ACC112 (cell line): ENCODE measurements around the gene RPL28.

Experiments
- H2AFZ ChIP-seq: fragments of 200-600 bp; sonication (generic); one replicate; pipeline ENCODE4 v1.6.0; 2017; ENCODE audit warnings: antibody characterized with exemption, low read length; ENCODE audit not compliant: unreplicated experiment
- H3K27ac ChIP-seq: fragments of 200-600 bp; sonication (generic); 2 replicates; pipeline ENCODE4 v1.5.1; 2014; ENCODE audit warnings: low read depth, mild to moderate bottlenecking, antibody characterized with exemption, low read length, moderate library complexity
- H3K27me3 ChIP-seq: fragments of 200-600 bp; sonication (generic); 2 replicates; pipeline ENCODE4 v1.6.1; 2014; ENCODE audit warnings: mild to moderate bottlenecking, antibody characterized with exemption, low read length, moderate library complexity, mixed read lengths; ENCODE audit not compliant: insufficient read depth
- H3K36me3 ChIP-seq: fragments of 200-600 bp; sonication (generic); 2 replicates; pipeline ENCODE4 v1.6.1; 2016; ENCODE audit warnings: mild to moderate bottlenecking, antibody characterized with exemption, low read length, moderate library complexity, mixed read lengths; ENCODE audit not compliant: insufficient read depth
- H3K4me1 ChIP-seq: fragments of 200-600 bp; sonication (generic); one replicate; pipeline ENCODE4 v1.6.1; 2016; ENCODE audit warnings: low read length, mixed read lengths; ENCODE audit not compliant: insufficient read depth, unreplicated experiment, control insufficient read depth
- H3K4me3 ChIP-seq: fragments of 200-600 bp; sonication (generic); 2 replicates; pipeline ENCODE4 v1.5.1; 2014; ENCODE audit warnings: mild to moderate bottlenecking, low read depth, low read length
- H3K79me2 ChIP-seq: fragments of 200-600 bp; sonication (generic); one replicate; pipeline ENCODE4 v1.6.0; 2016; ENCODE audit warnings: low read length; ENCODE audit not compliant: control insufficient read depth, unreplicated experiment, insufficient read depth

RPL28 gene

DNA sequence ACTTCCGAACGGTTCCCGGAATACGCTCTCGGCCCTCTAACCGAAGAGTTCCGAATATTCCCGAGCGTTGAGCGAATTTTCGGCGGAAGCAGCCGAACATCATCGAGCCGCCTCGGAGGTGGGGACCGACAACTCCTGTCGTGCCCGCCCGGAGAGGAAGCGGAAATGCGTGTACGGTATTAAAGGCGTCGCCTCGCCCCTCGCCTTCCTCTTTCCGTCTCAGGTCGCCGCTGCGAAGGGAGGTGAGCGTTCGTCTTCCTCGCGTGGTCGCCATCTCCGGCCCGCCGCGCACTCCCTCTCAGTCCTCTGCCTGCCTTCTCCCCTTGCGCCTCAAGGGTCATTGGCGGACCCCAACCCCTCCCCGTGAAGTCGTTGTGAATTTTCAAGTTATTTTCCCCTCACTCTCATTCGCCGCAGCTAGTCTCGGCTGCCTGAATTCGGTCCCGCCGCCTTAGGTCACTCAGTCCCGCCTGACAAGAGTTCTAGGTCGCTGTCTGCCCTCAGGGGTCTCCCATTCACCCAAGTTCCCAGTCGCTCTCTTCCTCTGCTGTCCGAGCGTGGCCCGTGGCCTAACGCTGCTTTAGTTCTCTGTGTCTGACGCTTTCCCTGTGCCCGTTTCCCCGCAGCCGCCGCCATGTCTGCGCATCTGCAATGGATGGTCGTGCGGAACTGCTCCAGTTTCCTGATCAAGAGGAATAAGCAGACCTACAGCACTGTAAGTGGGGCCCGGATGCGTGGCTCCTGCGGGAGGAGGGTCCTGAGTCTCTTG, at the start of gene RPL28:
TSS of gene RPL28 (plus strand) at position 209 of the 769 bp plus-strand sequence. CDS start at position 635, 426 bp downstream.
- Histone ChIP-seq H3K27me3 (no peaks in the 10 kb centered on the region), H3K79me2 (peaks cover 42% of the 10 kb centered on the region), H3K4me3 (peak within 1 kb of the TSS; percentile 84), H3K27ac (peak within 1 kb of the TSS; percentile 82), H3K36me3 (peaks cover 24% of the 10 kb centered on the region; the same call in 1 of the 2 replicates), H3K4me1 (peaks cover 14% of the 10 kb centered on the region), H2AFZ (no peak within 1 kb of the TSS)

GRCh38 chr19:55336101-55336500, 49.6 kb upstream of the RPL28 start:
- H2AFZ ChIP-seq = no peak overlapping the region
- no peaks in the 10 kb centered on the region for H3K27me3 ChIP-seq
- H3K4me3 ChIP-seq = no peak overlapping the region
- H3K27ac ChIP-seq = no peak overlapping the region
- H3K4me1 ChIP-seq = peaks cover 3% of the 10 kb centered on the region
- no peaks in the 10 kb centered on the region for H3K79me2 ChIP-seq
- no peaks in the 10 kb centered on the region for H3K36me3 ChIP-seq

DNA sequence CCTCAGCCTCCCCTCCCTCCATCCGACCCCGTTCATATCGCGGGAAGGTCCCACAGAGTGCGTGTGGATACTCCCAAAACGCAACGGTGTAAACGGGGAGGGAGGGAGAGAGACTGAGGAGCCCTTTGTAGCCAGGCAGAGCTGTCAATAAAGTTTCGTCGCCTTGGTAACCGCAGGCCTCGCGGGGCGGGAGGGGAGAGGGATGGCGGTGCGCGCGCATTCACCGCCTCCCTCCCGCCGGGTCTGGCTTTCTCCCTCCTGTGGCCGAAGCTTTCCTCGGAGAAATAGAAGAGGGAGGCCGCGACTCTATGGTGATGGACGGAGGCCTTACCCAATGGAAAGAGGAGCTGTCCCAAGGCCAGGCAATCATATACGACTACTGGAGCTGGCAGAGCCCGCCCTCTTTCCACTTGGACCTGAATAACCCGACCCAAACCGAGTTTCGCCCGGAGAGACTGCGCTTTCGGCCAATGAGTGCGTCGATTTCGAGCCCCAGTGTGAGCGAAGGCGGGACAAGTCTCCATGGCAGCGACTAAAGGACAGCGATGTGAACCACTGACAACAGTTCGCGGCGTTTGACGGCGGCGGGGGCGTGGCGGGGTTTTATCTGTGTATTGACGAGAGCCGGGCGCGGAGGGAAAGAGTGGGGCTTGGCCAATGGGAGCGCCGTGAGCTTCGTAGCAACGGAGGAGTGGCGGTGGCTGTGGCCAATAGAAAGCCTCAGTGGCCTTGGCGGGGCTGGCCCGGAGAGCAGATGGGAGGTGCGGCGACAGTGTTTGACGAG, 46.4 kb upstream of the RPL28 start, which contains the start of gene KMT5C:
TSS of gene KMT5C (plus strand) at position 772 of the 784 bp plus-strand sequence. CDS start 2,061 bp downstream, outside the sequence.
- peak within 1 kb of the TSS; percentile 84 for H3K4me3 ChIP-seq
- H3K79me2 ChIP-seq = no peaks in the 10 kb centered on the region
- H3K36me3 ChIP-seq = no peaks in the 10 kb centered on the region
- peak within 1 kb of the TSS; percentile 93 for H3K27ac ChIP-seq
- no peaks in the 10 kb centered on the region for H3K27me3 ChIP-seq
- H3K4me1 ChIP-seq = peaks cover 3% of the 10 kb centered on the region
- peak within 1 kb of the TSS; percentile 64 for H2AFZ ChIP-seq

GRCh38 chr19:55339889-55340783, 45.6 kb upstream of the RPL28 start:
- H3K79me2 ChIP-seq = no peaks in the 10 kb centered on the region
- no peak overlapping the region for H3K27ac ChIP-seq
- H2AFZ ChIP-seq = no peak overlapping the region
- no peaks in the 10 kb centered on the region for H3K36me3 ChIP-seq
- H3K4me3 ChIP-seq = peak overlapping the region; percentile 84
- H3K27me3 ChIP-seq = no peaks in the 10 kb centered on the region
- peaks cover 3% of the 10 kb centered on the region for H3K4me1 ChIP-seq

- no peak overlapping the region for H3K27ac ChIP-seq
- H3K4me3 ChIP-seq = peak overlapping the region; percentile 84
- H3K79me2 ChIP-seq = no peaks in the 10 kb centered on the region
- no peak overlapping the region for H2AFZ ChIP-seq
- H3K36me3 ChIP-seq = no peaks in the 10 kb centered on the region
- H3K27me3 ChIP-seq = no peaks in the 10 kb centered on the region
- peaks cover 3% of the 10 kb centered on the region for H3K4me1 ChIP-seq
Measured at GRCh38 chr19:55340784-55341147, 45.0 kb upstream of the RPL28 start.

GRCh38 chr19:55341171-55341588, 44.6 kb upstream of the RPL28 start:
- Histone ChIP-seq H3K27ac (no peak overlapping the region), H3K4me3 (peak overlapping the region; percentile 84), H2AFZ (no peak overlapping the region), H3K4me1 (peaks cover 3% of the 10 kb centered on the region), H3K36me3 (no peaks in the 10 kb centered on the region), H3K27me3 (no peaks in the 10 kb centered on the region), H3K79me2 (no peaks in the 10 kb centered on the region)

- H3K4me1 ChIP-seq = peaks cover 3% of the 10 kb centered on the region
- H3K79me2 ChIP-seq = no peaks in the 10 kb centered on the region
- H3K36me3 ChIP-seq = no peaks in the 10 kb centered on the region
- peak overlapping the region; percentile 84; the same call in 1 of the 2 replicates for H3K4me3 ChIP-seq
- H3K27me3 ChIP-seq = no peaks in the 10 kb centered on the region
- no peak overlapping the region for H3K27ac ChIP-seq
- no peak overlapping the region for H2AFZ ChIP-seq
Measured at GRCh38 chr19:55341595-55342531, 43.9 kb upstream of the RPL28 start.

DNA sequence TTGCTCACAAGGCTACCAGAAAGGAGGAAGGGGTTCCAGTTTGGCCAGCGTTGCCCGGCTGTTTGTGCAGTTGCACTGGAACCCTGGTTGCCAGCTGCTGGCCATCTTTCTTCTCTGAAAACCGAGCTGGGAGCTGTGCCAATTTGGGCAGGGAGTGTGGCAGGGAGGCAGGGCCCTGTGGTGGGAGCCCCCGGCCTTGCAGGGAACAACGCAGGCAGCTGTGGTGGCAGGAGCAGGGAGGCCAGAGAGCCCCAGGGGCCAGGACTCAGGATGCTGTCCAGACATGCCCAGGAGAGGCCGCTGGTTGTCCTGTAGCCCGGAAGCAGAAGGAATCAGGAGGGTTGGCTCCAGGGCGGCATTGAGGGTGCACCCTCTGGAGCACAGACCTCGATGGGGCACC, 41.3 kb upstream of the RPL28 start:
- no peaks in the 10 kb centered on the region for H3K36me3 ChIP-seq
- no peak overlapping the region for H2AFZ ChIP-seq
- H3K4me3 ChIP-seq = no peak overlapping the region
- H3K4me1 ChIP-seq = no peaks in the 10 kb centered on the region
- no peak overlapping the region for H3K27ac ChIP-seq
- no peaks in the 10 kb centered on the region for H3K79me2 ChIP-seq
- no peaks in the 10 kb centered on the region for H3K27me3 ChIP-seq

DNA sequence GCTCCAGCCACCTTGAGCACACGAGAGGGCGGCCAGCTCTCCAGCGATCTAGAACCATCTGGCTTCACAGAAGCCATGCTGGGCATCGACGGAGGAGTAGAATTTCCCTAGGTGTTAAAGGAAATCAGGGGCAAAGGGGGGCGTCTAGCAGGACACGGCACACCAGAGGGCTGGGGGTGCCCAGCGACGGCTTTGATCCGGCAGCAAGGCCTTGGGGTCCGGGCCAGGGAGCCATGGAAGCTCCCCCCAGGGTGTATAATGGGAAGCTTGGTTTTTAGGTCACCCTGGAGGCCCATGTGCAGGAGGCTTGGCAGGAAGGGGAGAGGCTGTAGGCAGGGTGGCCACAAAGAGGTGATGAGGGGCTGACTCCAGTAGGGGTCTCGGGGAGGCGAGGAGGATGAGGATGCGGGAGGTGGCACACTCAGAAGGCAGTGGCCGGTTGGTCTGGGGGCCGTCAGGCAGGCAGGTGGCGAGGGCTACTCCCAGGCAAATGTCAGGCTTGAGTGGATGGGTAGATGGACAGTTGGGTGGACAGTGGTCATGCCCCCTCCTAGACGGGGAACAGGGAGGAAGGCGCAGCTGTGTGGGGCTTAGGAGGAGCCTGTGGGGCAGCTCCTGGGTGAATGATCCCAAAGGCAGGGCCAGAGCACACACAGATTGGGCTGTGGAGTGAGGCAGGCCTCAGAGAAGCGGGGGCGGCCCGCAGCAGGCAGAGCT, 40.5 kb upstream of the RPL28 start:
- H3K36me3 ChIP-seq = no peaks in the 10 kb centered on the region
- H3K79me2 ChIP-seq = no peaks in the 10 kb centered on the region
- H3K4me3 ChIP-seq = no peak overlapping the region
- H2AFZ ChIP-seq = no peak overlapping the region
- no peaks in the 10 kb centered on the region for H3K4me1 ChIP-seq
- no peak overlapping the region for H3K27ac ChIP-seq
- H3K27me3 ChIP-seq = no peaks in the 10 kb centered on the region
